HL-60/S4 treated with retinoic acid at 250 ng/mL for 4 days and 3 days (cell line): ENCODE data around the gene DCC.

Experiments
- in situ Hi-C: fragments of 300-500 bp; cut with MboI; formaldehyde crosslinking; loops from 2 replicates; pipeline ENCODE4 v1.7.0; 2022; ENCODE audit warnings: low sequenced_read_pairs

Gene DCC

DNA sequence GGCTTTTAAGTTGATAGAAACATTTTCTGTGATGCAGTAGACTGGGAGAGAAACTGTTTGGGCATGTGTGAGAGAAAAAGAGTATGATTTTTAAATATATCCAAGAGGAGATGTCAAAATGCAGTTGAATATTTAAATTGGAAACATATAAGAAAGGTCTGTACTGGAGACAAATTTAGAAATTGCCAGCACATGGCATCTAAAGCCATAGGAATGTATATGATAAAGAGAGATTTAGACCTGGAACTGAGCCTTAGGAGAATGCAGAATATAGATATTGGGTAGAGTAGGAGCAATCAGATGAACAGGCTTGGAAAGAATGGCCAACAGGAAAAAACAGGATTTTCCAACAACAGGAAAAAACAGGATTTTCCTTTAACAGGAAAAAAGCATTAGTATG lies 1203.7 kb downstream of the DCC start:
- in situ Hi-C loops, result no loop called here

DNA sequence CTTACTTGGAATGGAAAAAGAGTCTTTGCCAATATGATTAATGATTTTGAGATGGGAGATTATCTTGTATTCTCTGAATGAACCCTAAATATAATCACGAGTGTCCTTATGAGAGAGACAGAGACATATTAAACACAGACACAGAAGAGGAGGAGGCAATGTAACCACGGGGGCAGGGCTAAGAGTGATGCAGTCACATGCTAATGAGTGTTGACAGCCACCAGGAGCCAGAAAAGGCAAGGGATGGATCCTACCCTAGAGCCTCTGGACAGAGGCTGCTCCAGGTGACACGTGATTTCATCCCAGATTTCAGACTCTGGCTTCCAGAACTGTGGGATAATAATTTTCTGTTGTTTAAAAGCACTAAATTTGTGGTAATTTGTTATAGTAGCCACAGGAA lies 1204.9 kb downstream of the DCC start:
- in situ Hi-C loops, result no loop called here

DNA sequence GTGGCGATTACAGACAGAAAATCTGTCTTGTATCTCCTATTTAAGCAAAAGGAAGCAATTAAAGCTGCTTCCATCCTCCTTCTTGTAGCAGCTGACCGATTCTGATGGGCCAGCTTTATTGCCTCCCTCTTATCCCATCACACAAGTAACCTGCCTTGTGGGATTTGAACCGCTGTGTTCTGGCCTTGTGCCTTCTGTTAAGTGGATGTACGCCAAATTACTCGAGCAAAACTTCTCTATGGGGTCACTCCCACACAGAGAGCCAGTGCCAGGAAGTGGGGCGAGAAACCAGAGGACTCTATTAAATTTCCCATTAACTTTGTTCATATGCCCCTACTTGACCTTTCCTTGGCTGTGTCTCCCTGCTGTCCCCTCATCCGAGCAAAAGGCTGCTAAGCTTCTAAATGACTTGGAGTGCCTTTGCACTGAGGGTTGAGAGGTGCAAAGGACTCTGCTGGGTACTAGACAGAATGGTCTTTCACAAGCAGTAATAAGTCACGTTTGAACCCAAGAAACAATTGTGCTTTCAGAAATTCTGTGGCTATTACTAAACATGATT lies 1212.0 kb downstream of the DCC start:
- in situ Hi-C loops, result no loop called here

DNA sequence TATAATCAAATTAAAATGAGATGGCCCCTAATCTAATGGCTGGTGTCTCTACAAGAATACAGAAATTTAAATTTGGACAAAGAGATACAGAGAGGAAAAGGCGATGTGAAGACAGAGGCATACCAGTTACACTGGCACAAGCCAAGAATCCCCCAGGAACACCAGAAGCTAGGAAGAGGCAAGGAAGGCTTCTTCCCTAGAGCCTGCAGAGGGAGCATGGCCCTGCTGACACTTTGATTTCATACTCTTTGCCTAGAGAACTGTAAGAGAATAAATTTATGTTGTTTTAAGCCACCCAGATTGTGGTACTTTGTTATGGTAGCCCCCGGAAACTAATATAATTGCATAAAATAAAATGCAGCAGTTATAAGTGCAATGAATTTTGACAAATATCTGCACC lies 1213.0 kb downstream of the DCC start:
- in situ Hi-C loops, result no loop called here

DNA sequence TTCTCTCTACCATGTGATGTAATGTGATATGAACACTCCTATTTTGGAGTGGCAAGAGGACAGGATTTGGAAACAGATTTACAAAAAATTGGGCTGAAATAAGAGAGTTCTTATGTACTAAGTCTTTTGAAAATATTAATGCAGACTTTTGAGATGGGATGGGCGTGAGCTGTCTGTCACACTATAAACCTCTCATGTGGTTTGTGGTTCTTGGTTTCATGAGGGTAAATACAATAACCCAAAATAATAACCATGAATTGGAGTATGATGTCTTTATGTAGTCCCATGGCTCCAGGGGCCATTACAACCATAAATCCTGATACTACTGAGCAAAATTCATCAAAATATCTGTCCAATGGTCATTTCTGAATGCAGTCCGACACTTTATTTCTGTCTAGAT lies 1216.5 kb downstream of the DCC start:
- in situ Hi-C loops, result no loop called here

DNA sequence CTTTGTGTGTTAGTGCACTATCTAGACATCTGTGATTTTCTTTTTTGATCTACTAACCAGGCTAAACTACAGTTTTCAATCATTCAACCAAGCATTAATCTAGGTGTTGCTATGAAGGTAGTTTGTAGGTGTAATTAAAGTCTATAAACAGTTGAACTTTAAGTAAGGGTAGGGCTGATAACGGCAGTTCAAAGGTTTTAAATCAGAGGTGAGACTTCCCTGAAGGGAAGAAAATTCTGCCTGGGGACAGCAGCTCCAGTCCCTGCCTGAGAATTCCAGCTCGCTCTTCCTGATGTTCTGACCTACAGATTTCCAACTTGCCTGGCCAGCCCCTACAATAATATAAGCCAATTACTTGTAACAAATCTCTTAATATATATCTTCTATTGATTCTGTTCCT lies 1220.5 kb downstream of the DCC start:
- in situ Hi-C loops, result no loop called here

DNA sequence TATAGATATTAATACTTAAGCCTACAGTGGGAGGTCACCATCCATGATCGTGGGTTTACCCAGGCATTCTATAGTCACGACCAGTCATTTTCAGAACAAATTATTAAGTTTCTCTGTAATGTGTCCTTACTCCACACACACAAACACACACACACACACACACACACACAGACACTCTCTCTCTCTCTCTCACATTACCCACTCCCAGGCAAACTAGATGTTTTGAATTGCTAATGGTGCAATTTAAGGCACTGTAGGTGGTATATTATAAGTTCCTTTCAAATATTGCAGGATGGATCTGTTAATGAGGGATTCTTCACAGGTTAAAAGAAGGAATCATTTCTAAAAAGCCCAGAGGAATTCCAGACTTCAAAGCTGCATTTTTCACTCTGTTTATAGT lies 1226.6 kb downstream of the DCC start:
- in situ Hi-C loops, result no loop called here

DNA sequence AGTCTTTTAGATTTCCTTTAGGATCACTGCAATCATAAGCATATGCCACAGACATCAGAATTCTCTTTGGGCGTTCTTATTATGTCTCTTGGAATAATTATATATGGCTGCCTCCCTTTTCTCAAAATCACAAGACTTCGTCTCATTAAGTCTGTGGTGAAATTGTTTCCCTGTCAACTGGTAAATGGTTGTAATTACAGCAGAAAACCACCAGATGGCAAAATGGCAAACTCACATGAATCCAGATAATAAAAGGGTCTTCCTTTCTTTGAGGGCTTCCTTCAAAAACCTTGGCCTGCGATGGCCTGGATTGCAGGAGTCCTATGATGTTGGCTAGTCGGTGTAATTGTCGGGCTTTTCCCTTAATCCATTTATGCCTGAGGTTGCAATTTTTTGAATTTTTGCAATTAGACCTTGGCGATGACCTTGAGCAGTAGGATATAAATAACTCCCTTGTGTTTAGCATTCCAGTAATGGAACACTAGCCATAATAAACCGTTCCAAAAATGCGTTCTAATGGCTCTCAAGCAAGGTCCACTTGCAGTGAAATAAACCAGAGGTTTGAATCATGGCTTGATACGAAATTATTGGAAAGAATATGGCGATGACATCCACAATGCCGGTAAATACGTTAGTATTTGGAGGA lies 1228.1 kb downstream of the DCC start:
- in situ Hi-C loops, result no loop called here
